Measurements from ENCODE around the gene MYLK2. TPM values are rescaled to one million over a fixed set of nuclear protein-coding genes. Genes with fewer than 3 reads are reported as not detected.

The MYLK2 gene
- not detected in 2 replicates for total RNA-seq

DNA sequence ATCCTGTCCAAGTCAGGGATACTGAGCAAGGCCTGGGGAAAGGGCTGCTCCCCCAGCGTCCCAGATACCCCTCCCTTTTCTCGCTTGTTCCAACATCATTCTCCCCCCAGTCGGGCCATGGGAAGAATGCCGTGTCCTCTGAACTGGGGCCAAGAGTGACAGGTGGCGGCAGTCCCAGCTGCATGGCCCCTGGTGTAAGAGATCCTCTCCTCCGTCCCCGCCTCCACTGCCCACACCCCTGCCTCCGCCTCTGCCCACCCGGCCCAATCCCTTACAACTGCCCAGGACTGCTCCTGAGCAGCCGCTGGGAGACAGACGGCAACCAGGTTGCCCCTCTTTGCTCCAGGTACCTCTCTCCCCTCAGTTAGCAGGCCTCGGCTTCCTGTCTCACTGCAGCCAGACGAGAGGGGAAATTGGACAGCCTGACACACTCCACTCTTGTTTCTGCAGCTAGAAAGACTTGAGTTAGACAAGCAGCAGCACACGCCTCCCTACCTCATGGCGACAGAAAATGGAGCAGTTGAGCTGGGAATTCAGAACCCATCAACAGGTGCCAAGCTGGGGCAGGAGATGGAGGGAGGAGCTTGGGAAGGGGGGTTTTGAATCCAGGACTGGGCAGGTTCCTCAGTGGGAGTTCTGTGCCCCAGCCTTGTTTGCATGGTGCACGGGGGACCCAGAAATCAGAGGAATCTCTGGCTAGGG lies at the start of gene MYLK2:
MYLK2 (plus strand) TSS at position 274 of the 702 bp plus-strand sequence; CDS start at position 499, 225 bp downstream.

DNA sequence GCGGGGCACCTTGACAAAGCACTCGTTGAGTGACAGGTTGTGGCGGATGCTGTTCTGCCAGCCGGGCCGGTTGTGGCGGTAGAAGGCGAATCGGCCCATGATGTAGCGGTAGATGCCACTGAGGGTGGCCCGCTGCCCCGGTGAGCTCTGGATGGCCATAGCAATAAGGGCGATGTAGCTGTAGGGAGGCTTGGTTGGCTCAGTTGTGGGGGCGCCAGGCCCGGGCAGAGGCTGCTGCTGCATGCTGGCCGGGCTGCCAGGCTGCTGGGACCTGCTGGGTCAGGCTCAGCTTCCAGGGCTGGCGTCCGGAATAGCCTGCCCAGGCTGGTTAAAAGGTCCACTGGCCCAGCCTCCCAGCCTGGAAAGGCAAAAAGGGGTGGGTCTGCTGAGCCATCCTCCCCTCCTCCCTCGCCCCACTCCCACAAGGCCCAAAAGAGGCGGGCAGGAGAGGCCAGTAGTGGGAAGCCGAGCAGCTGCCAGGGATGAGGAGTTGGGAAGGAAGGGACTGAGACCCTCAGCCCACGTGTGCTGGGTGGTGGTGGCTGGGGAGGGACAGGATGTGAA lies 26.2 kb downstream of the MYLK2 start, which contains the start of gene FOXS1:
FOXS1 (minus strand) TSS at position 305 of the 564 bp plus-strand sequence; CDS start at position 243, 62 bp downstream.

DNA sequence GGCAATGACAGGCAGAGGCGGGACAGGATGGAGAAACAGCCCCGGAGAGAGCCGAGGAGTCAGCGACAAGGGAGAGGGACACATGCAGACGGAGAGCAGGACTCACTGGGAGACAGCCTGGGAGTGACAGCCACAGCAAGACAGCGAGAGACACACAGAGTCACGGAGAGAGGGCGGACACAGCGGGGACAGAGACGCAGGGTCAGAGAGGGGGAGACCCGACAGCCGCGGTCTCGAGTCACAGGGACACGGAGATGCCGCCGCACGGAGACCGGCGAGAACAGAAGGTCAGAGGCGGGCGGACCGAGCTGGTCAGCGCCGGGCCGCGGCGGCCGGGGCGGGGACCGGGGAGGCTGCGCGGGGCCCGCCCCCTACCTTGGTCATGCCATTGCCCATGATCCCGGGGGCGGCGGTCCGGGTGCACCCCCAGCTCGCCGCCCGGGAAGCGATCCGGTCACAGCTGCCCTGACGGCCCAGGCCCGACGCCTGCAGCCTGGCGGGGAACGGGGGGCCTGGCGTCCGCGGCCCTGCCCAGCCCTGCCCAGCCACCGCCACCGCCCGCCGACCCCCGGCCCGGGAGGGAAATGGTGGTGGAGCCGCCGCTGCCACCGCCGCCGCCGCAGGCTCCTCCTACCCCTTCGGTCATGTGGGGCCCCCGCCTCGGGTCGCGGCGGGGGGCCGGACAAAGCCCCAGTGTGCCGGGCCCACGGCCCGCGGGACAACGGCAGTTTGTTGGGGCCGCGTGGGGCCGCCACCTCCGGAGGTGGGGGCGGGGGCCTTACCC lies 51.0 kb downstream of the MYLK2 start, which contains the start of the genes DUSP15 and TTLL9:
DUSP15 (minus strand) TSS at position 586 of the 784 bp plus-strand sequence; CDS start at position 396, 190 bp downstream.
TTLL9 (plus strand) TSS at position 693 of the 784 bp plus-strand sequence. CDS start 493 bp downstream, outside the sequence.

Other genes with a start within 250 kb of the MYLK2 start
- 150 and 254 TPM in 2 replicates for gene ID1, start 214.1 kb upstream of the MYLK2 start, total RNA-seq
- 0.23 TPM in 1 of 2 replicates, not detected in the other for gene COX4I2, start 181.4 kb upstream of the MYLK2 start, total RNA-seq
- gene BCL2L1, start 96.5 kb upstream of the MYLK2 start, total RNA-seq: 50.5 and 86.2 TPM in 2 replicates
- 6.3 and 7.5 TPM in 2 replicates for gene TPX2, start 80.1 kb upstream of the MYLK2 start, total RNA-seq
- gene FOXS1, start 26.2 kb downstream of the MYLK2 start, total RNA-seq: 1.1 TPM in 1 of 2 replicates, not detected in the other
- gene DUSP15, start 51.2 kb downstream of the MYLK2 start, total RNA-seq: 0.09 and 0.70 TPM in 2 replicates
- gene TTLL9, start 51.3 kb downstream of the MYLK2 start, total RNA-seq: not detected in 2 replicates
- gene PDRG1, start 132.7 kb downstream of the MYLK2 start, total RNA-seq: 5.4 and 11.9 TPM in 2 replicates
- gene XKR7, start 148.8 kb downstream of the MYLK2 start, total RNA-seq: not detected in 2 replicates
- gene CCM2L, start 191.1 kb downstream of the MYLK2 start, total RNA-seq: not detected in 2 replicates
- gene HCK, start 232.9 kb downstream of the MYLK2 start, total RNA-seq: not detected in 2 replicates